ENCODE measurements around the gene CRACDL. TPM values are rescaled to one million over a fixed set of nuclear protein-coding genes. Genes with fewer than 3 reads are reported as not detected.

CRACDL gene
- total RNA-seq, 6 experiments from 2014 or later, result not detected

DNA sequence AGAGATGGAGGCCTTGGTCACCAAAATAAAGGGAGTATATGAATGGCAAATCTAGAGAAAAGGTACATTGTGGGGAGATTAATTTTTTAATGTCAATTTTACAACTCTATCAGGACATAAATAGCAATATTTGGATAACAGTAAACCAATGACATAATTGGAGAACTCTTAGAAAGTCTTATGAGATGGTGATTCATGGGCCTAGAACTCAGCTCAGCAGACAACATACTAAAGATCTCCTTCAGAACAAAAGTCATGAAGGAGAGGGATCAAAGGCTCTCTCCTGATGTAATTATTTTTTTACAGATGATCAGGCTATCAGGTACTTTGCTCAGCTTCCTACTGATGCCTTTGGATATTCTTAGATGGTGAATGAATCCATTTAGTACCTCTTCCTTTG is 90.0 kb downstream of the CRACDL start:
- H3K27ac Mint-ChIP-seq, result no peak overlapping the region
- no peak overlapping the region for H3K4me3 Mint-ChIP-seq
- no peak for DNase-seq
- H3K36me3 Mint-ChIP-seq (ENCODE audit: low read depth), result no peaks in the 10 kb centered on the region
- TF ChIP-seq, protein P1, sequence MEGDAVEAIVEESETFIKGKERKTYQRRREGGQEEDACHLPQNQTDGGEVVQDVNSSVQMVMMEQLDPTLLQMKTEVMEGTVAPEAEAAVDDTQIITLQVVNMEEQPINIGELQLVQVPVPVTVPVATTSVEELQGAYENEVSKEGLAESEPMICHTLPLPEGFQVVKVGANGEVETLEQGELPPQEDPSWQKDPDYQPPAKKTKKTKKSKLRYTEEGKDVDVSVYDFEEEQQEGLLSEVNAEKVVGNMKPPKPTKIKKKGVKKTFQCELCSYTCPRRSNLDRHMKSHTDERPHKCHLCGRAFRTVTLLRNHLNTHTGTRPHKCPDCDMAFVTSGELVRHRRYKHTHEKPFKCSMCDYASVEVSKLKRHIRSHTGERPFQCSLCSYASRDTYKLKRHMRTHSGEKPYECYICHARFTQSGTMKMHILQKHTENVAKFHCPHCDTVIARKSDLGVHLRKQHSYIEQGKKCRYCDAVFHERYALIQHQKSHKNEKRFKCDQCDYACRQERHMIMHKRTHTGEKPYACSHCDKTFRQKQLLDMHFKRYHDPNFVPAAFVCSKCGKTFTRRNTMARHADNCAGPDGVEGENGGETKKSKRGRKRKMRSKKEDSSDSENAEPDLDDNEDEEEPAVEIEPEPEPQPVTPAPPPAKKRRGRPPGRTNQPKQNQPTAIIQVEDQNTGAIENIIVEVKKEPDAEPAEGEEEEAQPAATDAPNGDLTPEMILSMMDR (IDR thresholded peaks at IDR 0.05), result no peak
- H3K4me1 Mint-ChIP-seq (ENCODE audit: low read depth), result peaks cover 9% of the 10 kb centered on the region
- peaks cover 24% of the 10 kb centered on the region for H3K27me3 Mint-ChIP-seq (ENCODE audit: insufficient read depth)
- no peaks in the 10 kb centered on the region for H3K9me3 Mint-ChIP-seq

DNA sequence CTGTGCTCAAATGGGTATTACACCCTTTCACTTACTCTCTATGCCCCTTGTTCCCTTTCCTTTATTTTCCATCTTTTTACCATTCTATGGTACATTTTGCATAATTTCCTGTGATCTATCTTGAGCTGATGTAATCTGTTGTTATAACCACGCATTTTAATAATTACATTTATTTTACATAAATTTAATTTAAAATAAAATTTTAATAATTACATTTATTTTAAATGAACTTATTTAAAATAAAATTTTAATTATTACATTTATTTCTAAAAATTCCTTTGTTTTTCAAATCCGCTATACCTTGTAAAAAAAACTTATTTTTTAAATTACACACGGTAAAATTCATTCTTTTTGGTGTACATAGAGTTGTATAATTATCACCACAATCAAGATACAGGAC is 93.9 kb downstream of the CRACDL start:
- TF ChIP-seq, protein P1 (IDR thresholded peaks at IDR 0.05), result no peak
- Mint-ChIP-seq H3K9me3 (no peaks in the 10 kb centered on the region), H3K4me3 (no peak overlapping the region), H3K36me3 (ENCODE audit: low read depth) (no peaks in the 10 kb centered on the region), H3K4me1 (ENCODE audit: low read depth) (peaks cover 22% of the 10 kb centered on the region), H3K27ac (no peak overlapping the region), H3K27me3 (ENCODE audit: insufficient read depth) (peaks cover 4% of the 10 kb centered on the region; the same call in 1 of the 2 replicates)
- no peak for DNase-seq

DNA sequence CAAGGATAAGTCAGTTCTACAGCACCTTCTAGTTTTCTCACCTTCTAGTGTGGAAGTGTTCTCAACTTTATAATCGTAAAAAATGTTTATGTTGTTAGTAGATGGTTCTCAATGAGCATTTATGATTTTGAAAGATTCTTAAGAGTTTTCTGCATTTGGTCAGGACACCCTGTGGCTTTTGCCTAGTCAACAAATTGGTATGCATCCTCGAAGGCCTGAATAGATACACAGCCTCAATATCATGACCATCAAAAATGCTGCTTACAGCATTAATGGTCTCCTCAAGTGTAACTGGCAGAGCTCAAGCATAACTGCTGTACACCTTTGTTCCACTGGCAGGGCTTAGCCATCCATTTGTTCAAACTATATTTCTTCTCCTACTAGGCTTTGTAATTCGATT is 96.7 kb downstream of the CRACDL start:
- Mint-ChIP-seq H3K27me3 (ENCODE audit: insufficient read depth) (peaks cover 8% of the 10 kb centered on the region), H3K36me3 (ENCODE audit: low read depth) (no peaks in the 10 kb centered on the region), H3K4me3 (no peak overlapping the region), H3K9me3 (no peaks in the 10 kb centered on the region), H3K4me1 (ENCODE audit: low read depth) (peaks cover 13% of the 10 kb centered on the region), H3K27ac (no peak overlapping the region)
- peak; percentile 49 for DNase-seq
- TF ChIP-seq, protein P1 (IDR thresholded peaks at IDR 0.05), result no peak

DNA sequence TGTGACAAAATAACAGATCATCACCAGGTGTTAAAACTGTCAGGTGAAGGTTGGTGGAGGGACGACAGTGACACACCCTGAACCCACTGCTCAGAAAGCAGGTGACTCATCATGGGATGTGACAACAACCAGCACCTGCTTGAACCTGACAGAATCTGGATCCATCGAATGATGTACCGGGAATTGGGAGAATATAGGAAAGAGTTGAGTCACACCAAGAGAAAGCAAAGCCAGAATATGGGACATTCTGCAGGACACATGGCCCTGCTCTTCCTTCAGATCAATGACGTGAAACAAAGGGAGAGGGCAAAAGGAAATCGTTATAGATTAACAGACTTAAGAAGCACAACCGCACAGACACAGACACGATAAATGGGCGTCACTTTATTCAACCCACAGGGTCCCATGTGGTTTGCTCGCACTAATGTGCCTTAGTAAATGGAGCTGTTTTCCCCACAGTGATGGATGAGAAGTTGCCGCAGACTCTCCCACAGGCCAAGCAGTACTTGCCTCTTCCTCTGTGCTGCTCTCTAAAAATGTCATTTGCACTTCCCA is 100.1 kb downstream of the CRACDL start:
- H3K4me3 Mint-ChIP-seq, result no peak overlapping the region
- H3K4me1 Mint-ChIP-seq (ENCODE audit: low read depth), result peaks cover 13% of the 10 kb centered on the region
- H3K36me3 Mint-ChIP-seq (ENCODE audit: low read depth), result no peaks in the 10 kb centered on the region
- peaks cover 16% of the 10 kb centered on the region for H3K27me3 Mint-ChIP-seq (ENCODE audit: insufficient read depth)
- H3K9me3 Mint-ChIP-seq, result no peaks in the 10 kb centered on the region
- no peak for DNase-seq
- TF ChIP-seq, protein P1 (IDR thresholded peaks at IDR 0.05), result no peak
- H3K27ac Mint-ChIP-seq, result no peak overlapping the region

DNA sequence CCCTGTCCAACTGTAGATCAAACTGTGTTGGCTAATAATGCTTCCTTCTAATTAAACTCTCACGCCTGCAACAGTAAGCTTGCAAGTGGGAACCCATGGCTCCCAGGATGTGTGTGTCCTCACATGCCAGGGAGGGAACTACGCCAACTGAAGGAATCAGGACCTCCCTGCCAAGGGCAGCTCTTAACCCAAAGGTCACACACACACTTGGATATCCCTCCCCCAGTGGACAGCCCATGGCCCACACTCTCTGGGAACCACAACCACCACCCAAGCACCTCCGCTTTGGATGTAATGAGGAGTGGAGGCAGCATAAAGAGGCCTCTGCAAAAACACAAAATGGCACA is 102.1 kb downstream of the CRACDL start:
- no peak overlapping the region for H3K27ac Mint-ChIP-seq
- TF ChIP-seq, protein P1 (IDR thresholded peaks at IDR 0.05), result no peak

More for the DNA sequence above, 102.1 kb downstream of the CRACDL start:
- Mint-ChIP-seq H3K9me3 (no peaks in the 10 kb centered on the region), H3K4me1 (ENCODE audit: low read depth) (peaks cover 3% of the 10 kb centered on the region), H3K36me3 (ENCODE audit: low read depth) (no peaks in the 10 kb centered on the region), H3K27me3 (ENCODE audit: insufficient read depth) (peaks cover 25% of the 10 kb centered on the region), H3K4me3 (no peak overlapping the region)
- DNase-seq, result no peak
